DND-41 (cell line): ENCODE results near the gene TM9SF3.

Source experiments
- ATAC-seq: fragments of 200-7000 bp; cut with Tn5 transposase; 3 replicates; pipeline ENCODE4 v1.9.1; 2021; ENCODE audit warnings: low read depth; ENCODE audit not compliant: insufficient read depth
- DNase-seq: peaks from one replicate; pipeline ENCODE4 v3.0.0-alpha.2; 2020
- H2AFZ ChIP-seq: 2 replicates; pipeline ENCODE4 v1.6.0; 2012; ENCODE audit warnings: low read depth, low read length
- H3K27ac ChIP-seq: 2 replicates; pipeline ENCODE4 v1.5.1; 2012; ENCODE audit warnings: low read length, inconsistent platforms
- H3K27me3 ChIP-seq: fragments of 200-600 bp; sonication (generic); 2 replicates; pipeline ENCODE4 v1.6.0; 2012; ENCODE audit warnings: low read length, mild to moderate bottlenecking, inconsistent platforms; ENCODE audit not compliant: insufficient read depth, poor library complexity
- H3K36me3 ChIP-seq: 2 replicates; pipeline ENCODE4 v1.5.1; 2012; ENCODE audit warnings: low read length, inconsistent platforms; ENCODE audit not compliant: insufficient read depth
- H3K4me1 ChIP-seq: 2 replicates; pipeline ENCODE4 v1.5.1; 2012; ENCODE audit warnings: mild to moderate bottlenecking, low read length; ENCODE audit not compliant: insufficient read depth
- H3K4me2 ChIP-seq: 2 replicates; pipeline ENCODE4 v1.6.0; 2012; ENCODE audit warnings: mild to moderate bottlenecking, moderate library complexity, low read length, inconsistent platforms; ENCODE audit not compliant: insufficient read depth
- H3K4me3 ChIP-seq, 2 experiments: fragments of 200-600 bp in 1 of 2; shearing (Covaris generic) in 1 of 2; 2 replicates each; pipeline ENCODE4 v1.5.1; 2012 to 2016; ENCODE audit warnings: inconsistent platforms in 2 of 2, low read length in 2 of 2, mild to moderate bottlenecking in 2 of 2, low read depth in 1 of 2, moderate library complexity in 1 of 2
- H3K79me2 ChIP-seq: 2 replicates; pipeline ENCODE4 v1.6.0; 2012; ENCODE audit warnings: low read length, inconsistent platforms; ENCODE audit not compliant: insufficient read depth
- H3K9ac ChIP-seq: 2 replicates; pipeline ENCODE4 v1.6.0; 2012; ENCODE audit warnings: low read depth, mild to moderate bottlenecking, inconsistent platforms, low read length, moderate library complexity
- H3K9me3 ChIP-seq: 2 replicates; pipeline ENCODE4 v1.5.1; 2012; ENCODE audit warnings: low read length, moderate library complexity, mild to moderate bottlenecking, inconsistent platforms; ENCODE audit not compliant: insufficient read depth, severe bottlenecking
- H4K20me1 ChIP-seq: 2 replicates; pipeline ENCODE4 v1.6.0; 2012; ENCODE audit warnings: low read length; ENCODE audit not compliant: insufficient read depth
- CTCF ChIP-seq: IDR thresholded peaks from 2 replicates; pipeline ENCODE4 v1.5.1; 2012; ENCODE audit warnings: borderline replicate concordance, low read length, moderate library complexity, mild to moderate bottlenecking; ENCODE audit not compliant: poor library complexity, severe bottlenecking; ENCODE audit errors: extremely low read depth
- EZH2 ChIP-seq: IDR thresholded peaks from 3 replicates; pipeline ENCODE4 v1.6.1; 2012; ENCODE audit warnings: borderline replicate concordance, low read depth, mild to moderate bottlenecking, moderate library complexity, low read length, inconsistent platforms; ENCODE audit not compliant: severe bottlenecking

The TM9SF3 gene

GRCh38 chr10:96627292-96627691 lies 40.5 kb upstream of the TM9SF3 start:
- Histone ChIP-seq H3K36me3 (no peaks in the 10 kb centered on the region), H3K9ac (no peak overlapping the region), H3K4me2 (no peak overlapping the region), H3K4me1 (no peaks in the 10 kb centered on the region), H3K9me3 (no peaks in the 10 kb centered on the region), H3K27me3 (no peaks in the 10 kb centered on the region), H3K79me2 (no peaks in the 10 kb centered on the region), H2AFZ (no peak overlapping the region), H3K27ac (no peak overlapping the region), H3K4me3 (no peak overlapping the region), H4K20me1 (no peaks in the 10 kb centered on the region)
- DNase-seq, result no peak
- no peak for ATAC-seq
- TF ChIP-seq CTCF, result no peak
- TF ChIP-seq EZH2, result no peak

GRCh38 chr10:96626795-96627194 lies 40.0 kb upstream of the TM9SF3 start:
- Histone ChIP-seq H3K27ac (no peak overlapping the region), H3K4me1 (no peaks in the 10 kb centered on the region), H3K79me2 (no peaks in the 10 kb centered on the region), H3K9me3 (no peaks in the 10 kb centered on the region), H3K4me2 (no peak overlapping the region), H4K20me1 (no peaks in the 10 kb centered on the region), H3K36me3 (no peaks in the 10 kb centered on the region), H3K27me3 (no peaks in the 10 kb centered on the region), H3K9ac (no peak overlapping the region), H3K4me3 (no peak overlapping the region), H2AFZ (no peak overlapping the region)
- no peak for ATAC-seq
- TF ChIP-seq CTCF (peak; percentile 22), EZH2 (no peak)
- DNase-seq, result no peak

- TF ChIP-seq EZH2 (no peak), CTCF (no peak)
- no peak overlapping the region for H3K4me3 ChIP-seq
- no peaks in the 10 kb centered on the region for H4K20me1 ChIP-seq
- no peaks in the 10 kb centered on the region for H3K36me3 ChIP-seq
- no peaks in the 10 kb centered on the region for H3K27me3 ChIP-seq
- H2AFZ ChIP-seq, result no peak overlapping the region
- no peaks in the 10 kb centered on the region for H3K4me1 ChIP-seq
- H3K79me2 ChIP-seq, result no peaks in the 10 kb centered on the region
- no peak overlapping the region for H3K4me2 ChIP-seq
- DNase-seq (no peak), ATAC-seq (no peak)
- H3K9ac ChIP-seq, result no peak overlapping the region
- no peak overlapping the region for H3K27ac ChIP-seq
- no peaks in the 10 kb centered on the region for H3K9me3 ChIP-seq
These were observed 38.4 kb upstream of the TM9SF3 start for GRCh38 chr10:96625173-96625572.

GRCh38 chr10:96622013-96622787 lies 35.4 kb upstream of the TM9SF3 start:
- no peak overlapping the region for H3K27ac ChIP-seq
- TF ChIP-seq CTCF (no peak), EZH2 (no peak)

More at GRCh38 chr10:96622013-96622787, 35.4 kb upstream of the TM9SF3 start:
- Histone ChIP-seq H3K36me3 (no peaks in the 10 kb centered on the region), H3K27me3 (no peaks in the 10 kb centered on the region), H3K9me3 (no peaks in the 10 kb centered on the region), H3K79me2 (no peaks in the 10 kb centered on the region), H4K20me1 (no peaks in the 10 kb centered on the region), H3K4me1 (no peaks in the 10 kb centered on the region), H3K4me2 (no peak overlapping the region), H2AFZ (no peak overlapping the region), H3K9ac (no peak overlapping the region), H3K4me3 (no peak overlapping the region)
- ATAC-seq, result no peak
- no peak for DNase-seq
